ENCODE measurements around the gene SH3RF3.

SH3RF3 gene

GRCh38 chr2:109304731-109305470 is 175.9 kb downstream of the SH3RF3 start:
- Histone ChIP-seq H3K27me3 (ENCODE audit: insufficient read depth, low read depth) (no peaks in the 10 kb centered on the region), H3K4me1 (ENCODE audit: low read depth, poor library complexity, severe bottlenecking) (no peaks in the 10 kb centered on the region), H3K4me3 (IDR thresholded peaks at IDR 0.05; ENCODE audit: insufficient read depth, low read depth, low read length) (no peak overlapping the region), H3K4me2 (no peak overlapping the region), H2AFZ (ENCODE audit: low read depth) (no peak overlapping the region), H3K9ac (no peak overlapping the region), H3K36me3 (ENCODE audit: insufficient read depth) (no peaks in the 10 kb centered on the region), H3K27ac (no peak overlapping the region), H4K20me1 (ENCODE audit: insufficient read depth) (no peaks in the 10 kb centered on the region), H3K79me2 (ENCODE audit: insufficient read depth, low read depth) (no peaks in the 10 kb centered on the region)
- no peak for TF ChIP-seq CTCF (conservative IDR thresholded peaks at IDR 0.05; ENCODE audit: low read depth, low read length)

DNA sequence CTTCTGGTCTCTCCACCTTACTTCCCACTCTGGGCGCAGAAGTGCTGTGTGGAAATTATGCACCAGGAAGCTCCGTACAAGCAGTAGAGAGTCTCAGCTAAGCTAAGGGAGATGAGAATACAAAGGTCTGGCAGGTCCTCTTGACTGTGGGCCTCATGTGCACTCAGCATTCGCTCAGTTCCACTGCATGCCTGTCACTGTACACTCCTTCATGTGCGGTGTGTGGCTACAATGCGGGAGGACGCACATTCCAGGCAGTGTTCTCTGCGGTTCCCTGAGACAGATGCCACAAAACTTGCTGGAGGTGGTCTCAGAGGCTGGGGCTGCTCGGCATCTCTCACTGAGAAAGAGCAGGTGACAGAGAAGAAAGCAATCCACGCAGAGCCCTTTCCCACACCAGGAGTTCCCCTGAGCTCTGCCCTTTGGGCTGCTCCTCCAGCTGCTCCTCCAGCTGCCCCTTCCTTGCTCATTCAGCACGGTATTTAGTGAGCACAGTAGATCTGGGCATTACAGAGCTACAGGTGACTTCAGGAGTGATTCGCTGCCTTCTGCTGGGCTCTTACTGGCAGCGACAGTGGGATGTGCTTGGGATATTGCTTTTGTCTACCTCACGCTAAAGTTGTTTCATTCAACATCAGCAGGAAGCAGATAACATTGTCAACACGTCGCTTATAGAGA is 176.6 kb downstream of the SH3RF3 start:
- no peak overlapping the region for H2AFZ ChIP-seq (ENCODE audit: low read depth)
- no peaks in the 10 kb centered on the region for H3K79me2 ChIP-seq (ENCODE audit: insufficient read depth, low read depth)
- H3K4me2 ChIP-seq, result no peak overlapping the region
- H3K4me1 ChIP-seq (ENCODE audit: low read depth, poor library complexity, severe bottlenecking), result no peaks in the 10 kb centered on the region
- H3K36me3 ChIP-seq (ENCODE audit: insufficient read depth), result no peaks in the 10 kb centered on the region
- no peaks in the 10 kb centered on the region for H4K20me1 ChIP-seq (ENCODE audit: insufficient read depth)
- no peak overlapping the region for H3K9ac ChIP-seq
- TF ChIP-seq CTCF (conservative IDR thresholded peaks at IDR 0.05; ENCODE audit: low read depth, low read length), result no peak
- H3K4me3 ChIP-seq (IDR thresholded peaks at IDR 0.05; ENCODE audit: insufficient read depth, low read depth, low read length), result no peak overlapping the region
- no peak overlapping the region for H3K27ac ChIP-seq
- no peaks in the 10 kb centered on the region for H3K27me3 ChIP-seq (ENCODE audit: insufficient read depth, low read depth)

DNA sequence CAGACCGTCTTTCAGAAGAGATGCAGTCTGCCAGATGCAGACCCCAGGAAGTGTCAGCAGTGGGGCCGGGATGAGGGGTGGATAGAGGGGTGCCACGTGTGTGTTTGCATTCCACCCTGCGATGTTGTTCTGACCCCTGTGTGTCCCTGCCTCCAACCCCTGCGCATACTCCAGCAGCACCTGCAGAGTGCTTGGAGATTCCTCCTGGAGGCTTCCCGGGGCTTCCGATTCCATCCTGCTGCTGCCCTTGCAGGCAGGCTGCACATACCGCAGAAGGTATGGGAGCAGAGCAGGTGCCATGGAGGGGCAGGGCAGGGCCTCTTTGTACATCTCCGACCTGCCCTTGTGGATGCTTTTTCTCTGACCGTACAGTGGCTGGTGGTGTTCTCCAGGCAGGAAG is 177.2 kb downstream of the SH3RF3 start:
- Histone ChIP-seq H2AFZ (ENCODE audit: low read depth) (no peak overlapping the region), H3K9ac (no peak overlapping the region)

GRCh38 chr2:109311771-109312170 is 182.8 kb downstream of the SH3RF3 start:
- Histone ChIP-seq H3K4me2 (no peak overlapping the region), H3K27me3 (ENCODE audit: insufficient read depth, low read depth) (no peaks in the 10 kb centered on the region), H3K36me3 (ENCODE audit: insufficient read depth) (no peaks in the 10 kb centered on the region), H3K4me3 (IDR thresholded peaks at IDR 0.05; ENCODE audit: insufficient read depth, low read depth, low read length) (no peak overlapping the region), H3K27ac (no peak overlapping the region), H2AFZ (ENCODE audit: low read depth) (no peak overlapping the region), H3K9ac (no peak overlapping the region), H3K79me2 (ENCODE audit: insufficient read depth, low read depth) (no peaks in the 10 kb centered on the region), H3K4me1 (ENCODE audit: low read depth, poor library complexity, severe bottlenecking) (no peaks in the 10 kb centered on the region), H4K20me1 (ENCODE audit: insufficient read depth) (no peaks in the 10 kb centered on the region)
- TF ChIP-seq CTCF (conservative IDR thresholded peaks at IDR 0.05; ENCODE audit: low read depth, low read length), result no peak

More for the DNA sequence above, 177.2 kb downstream of the SH3RF3 start:
- Histone ChIP-seq H3K27ac (no peak overlapping the region), H3K79me2 (ENCODE audit: insufficient read depth, low read depth) (no peaks in the 10 kb centered on the region), H3K4me1 (ENCODE audit: low read depth, poor library complexity, severe bottlenecking) (no peaks in the 10 kb centered on the region), H4K20me1 (ENCODE audit: insufficient read depth) (no peaks in the 10 kb centered on the region), H3K4me2 (no peak overlapping the region), H3K4me3 (IDR thresholded peaks at IDR 0.05; ENCODE audit: insufficient read depth, low read depth, low read length) (no peak overlapping the region), H3K36me3 (ENCODE audit: insufficient read depth) (no peaks in the 10 kb centered on the region), H3K27me3 (ENCODE audit: insufficient read depth, low read depth) (no peaks in the 10 kb centered on the region)
- TF ChIP-seq CTCF (conservative IDR thresholded peaks at IDR 0.05; ENCODE audit: low read depth, low read length), result no peak

Data from KMS-11 (cell line).